Superior temporal gyrus (tissue), 1 donor: ENCODE results near the gene XKR7.
"Not testable (repeated sequence)": the region's sequence is repeated elsewhere in the genome, so short reads cannot be mapped to it uniquely, and the experiment has no call there.

Source experiments
- DNase-seq: peaks from one replicate; pipeline ENCODE4 v3.0.0-alpha.2; 2016; ENCODE audit errors: extremely low spot score

The XKR7 gene, protein sequence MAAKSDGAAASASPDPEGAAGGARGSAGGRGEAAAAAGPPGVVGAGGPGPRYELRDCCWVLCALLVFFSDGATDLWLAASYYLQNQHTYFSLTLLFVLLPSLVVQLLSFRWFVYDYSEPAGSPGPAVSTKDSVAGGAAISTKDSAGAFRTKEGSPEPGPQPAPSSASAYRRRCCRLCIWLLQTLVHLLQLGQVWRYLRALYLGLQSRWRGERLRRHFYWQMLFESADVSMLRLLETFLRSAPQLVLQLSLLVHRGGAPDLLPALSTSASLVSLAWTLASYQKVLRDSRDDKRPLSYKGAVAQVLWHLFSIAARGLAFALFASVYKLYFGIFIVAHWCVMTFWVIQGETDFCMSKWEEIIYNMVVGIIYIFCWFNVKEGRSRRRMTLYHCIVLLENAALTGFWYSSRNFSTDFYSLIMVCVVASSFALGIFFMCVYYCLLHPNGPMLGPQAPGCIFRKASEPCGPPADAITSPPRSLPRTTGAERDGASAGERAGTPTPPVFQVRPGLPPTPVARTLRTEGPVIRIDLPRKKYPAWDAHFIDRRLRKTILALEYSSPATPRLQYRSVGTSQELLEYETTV

DNA sequence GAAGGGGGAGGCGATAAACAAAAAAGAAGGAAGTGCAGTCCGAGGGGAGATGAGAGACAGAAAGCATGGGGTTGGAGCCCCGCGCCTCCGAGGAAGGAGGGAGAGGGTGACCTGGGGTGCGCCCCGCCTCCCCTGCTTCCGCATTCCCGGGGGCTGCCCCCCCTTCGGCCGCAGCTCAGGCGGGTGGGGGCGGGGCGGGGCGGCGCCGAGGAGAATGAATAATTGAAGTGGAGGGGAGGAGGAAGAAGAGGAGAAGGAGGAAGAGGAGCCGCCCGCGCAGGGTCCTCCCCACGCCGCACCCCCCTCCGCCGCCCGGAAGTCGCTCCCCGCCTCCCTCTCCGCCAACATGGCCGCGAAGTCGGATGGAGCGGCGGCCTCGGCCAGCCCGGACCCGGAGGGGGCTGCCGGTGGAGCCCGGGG lies at the start of gene XKR7:
Gene XKR7, plus strand, starts transcription at position 322 of the 420 bp plus-strand sequence. Its CDS starts 25 bp downstream, at position 347.
- DNase-seq = no peak

DNA sequence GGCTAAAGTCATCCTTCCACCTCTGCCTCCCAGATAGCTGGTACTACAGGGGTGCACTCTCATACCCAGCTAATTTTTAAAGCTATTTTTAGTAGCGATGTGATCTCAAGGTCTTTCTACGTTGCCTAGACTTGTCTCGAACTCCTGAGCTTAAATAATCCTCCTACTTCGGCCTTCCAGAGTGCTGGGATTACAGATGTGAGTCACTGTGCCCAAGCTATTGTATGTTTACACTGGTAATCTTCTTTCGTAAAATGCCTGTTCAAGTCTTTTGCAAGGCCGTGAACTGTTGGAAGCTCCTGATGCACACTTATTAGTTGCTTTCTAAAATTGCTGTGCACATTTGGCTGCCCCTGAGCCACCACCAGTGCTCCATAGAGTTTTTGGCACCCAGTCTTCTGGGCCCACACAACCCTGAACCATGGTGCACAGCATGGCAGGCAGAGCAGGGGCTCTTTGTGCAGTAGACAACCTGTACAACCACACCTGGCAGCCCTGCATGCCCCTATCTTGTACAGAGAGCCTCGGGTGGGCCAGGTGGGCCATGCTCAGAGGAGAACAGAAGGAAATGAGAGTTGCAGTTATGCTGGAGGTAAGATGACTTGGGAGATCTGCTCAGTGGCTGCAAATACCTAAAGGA lies 49.4 kb upstream of the XKR7 start:
- no peak for DNase-seq

DNA sequence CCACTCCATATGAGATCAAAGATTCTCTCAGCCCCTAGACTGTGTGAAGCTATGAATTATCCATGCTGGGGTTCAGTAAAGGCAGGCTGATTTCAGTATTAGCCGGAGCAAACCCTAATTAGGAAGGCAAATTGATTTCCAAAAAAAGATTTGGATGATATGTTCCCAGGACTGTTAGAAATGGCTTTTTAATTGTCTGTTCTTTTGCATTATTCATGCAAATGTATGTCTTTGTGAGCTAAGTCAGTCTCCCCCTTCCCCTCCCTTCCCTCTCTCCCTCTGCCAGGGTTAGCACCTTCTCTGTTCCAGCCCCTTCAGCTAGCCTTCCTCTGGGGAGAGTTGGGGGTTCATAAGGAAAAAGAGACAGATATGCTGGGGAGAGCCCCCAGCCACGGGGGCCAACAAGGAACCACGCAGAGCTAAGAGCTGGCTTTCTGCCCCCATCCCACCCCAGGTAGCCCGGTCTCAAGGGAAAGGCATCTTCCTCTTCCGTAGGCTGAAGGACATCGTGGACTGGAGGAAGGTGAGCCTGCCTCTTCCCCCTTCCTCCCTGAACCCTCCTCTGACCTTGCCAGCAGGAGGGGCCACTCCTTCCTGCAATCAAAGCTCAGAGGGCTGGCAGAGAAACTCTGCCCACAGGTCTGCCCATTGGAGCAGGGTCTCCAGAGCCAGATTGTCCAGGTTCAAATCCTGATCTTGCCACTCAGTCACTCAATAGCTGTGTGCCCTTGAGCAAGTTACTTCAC lies 48.4 kb upstream of the XKR7 start:
- DNase-seq = no peak

DNA sequence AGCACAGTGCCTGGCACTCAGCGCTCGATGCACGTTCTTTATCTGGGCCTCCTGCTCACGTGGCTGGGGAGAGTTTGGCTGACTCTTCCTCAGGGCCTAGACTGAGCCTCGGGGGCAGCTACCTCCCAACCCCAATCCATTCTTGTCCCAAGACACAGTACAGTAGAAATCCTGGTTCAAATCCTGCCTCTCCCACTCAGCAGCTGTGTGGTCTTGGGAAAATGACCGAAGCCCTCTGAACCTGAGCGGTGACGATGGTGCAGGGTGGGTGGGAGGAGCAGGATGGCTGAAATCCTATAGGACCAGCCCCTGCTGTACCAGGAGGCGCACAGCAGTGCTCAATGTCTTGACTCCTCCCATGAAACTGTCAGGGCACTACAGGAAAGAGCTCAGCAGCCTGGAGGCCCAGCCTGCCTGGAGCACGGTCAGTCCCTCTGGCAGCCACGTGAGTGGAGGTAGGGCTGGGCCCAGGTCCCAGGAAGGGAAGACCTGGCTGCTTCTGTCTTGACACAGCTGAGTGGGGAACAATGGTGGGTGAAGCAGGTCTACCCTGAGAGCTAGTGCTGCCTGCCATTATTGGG lies 47.6 kb upstream of the XKR7 start:
- DNase-seq = no peak

DNA sequence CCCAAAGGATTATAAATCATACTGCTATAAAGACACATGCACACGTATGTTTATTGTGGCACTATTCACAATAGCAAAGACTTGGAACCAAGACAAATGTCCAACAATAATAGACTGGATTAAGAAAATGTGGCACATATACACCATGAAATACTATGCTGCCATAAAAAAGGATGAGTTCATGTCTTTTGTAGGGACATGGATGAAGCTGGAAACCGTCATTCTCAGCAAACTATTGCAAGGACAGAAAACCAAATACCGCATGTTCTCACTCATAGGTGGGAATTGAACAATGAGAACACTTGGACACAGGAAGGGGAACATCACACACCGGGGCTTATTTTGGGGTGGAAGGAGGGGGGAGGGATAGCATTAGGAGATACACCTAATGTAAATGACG lies 46.5 kb upstream of the XKR7 start:
- DNase-seq = not testable (repeated sequence)

DNA sequence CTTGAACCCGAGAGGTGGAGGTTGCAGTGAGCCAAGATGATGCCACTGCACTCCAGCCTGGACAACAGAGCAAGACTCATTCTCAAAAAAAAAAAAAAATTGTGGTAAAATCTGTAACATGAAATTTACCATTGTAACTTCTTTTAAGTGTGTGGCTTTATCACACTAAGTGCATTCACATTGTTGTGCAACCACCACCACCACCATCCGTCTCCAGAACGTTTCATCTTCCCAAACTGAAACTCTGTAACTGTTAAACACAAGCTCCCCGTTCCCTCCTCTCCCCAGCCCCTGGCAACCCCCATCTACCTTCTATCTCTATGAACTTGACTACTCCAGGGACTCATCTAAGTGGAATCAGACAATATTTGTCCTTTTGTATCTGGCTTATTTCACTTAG lies 45.8 kb upstream of the XKR7 start:
- no peak for DNase-seq

DNA sequence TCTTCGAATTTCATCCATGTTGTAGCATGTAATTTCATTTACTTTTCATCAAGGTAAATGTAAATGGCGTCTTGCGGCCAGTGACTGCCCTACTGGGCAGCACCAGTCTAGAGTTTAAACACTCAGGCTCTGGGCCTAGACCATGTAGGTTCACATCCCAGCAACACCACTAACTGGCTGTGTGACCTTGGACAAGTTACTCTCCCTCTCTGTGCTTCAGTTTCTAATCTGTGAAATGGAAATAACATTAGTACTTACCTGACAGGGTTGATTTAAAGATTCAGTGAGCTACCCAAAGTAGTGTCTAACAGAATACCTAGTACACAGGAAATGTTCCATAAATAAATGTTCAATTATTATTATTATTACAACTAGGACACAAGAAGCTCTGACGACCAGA lies 45.4 kb upstream of the XKR7 start:
- no peak for DNase-seq

DNA sequence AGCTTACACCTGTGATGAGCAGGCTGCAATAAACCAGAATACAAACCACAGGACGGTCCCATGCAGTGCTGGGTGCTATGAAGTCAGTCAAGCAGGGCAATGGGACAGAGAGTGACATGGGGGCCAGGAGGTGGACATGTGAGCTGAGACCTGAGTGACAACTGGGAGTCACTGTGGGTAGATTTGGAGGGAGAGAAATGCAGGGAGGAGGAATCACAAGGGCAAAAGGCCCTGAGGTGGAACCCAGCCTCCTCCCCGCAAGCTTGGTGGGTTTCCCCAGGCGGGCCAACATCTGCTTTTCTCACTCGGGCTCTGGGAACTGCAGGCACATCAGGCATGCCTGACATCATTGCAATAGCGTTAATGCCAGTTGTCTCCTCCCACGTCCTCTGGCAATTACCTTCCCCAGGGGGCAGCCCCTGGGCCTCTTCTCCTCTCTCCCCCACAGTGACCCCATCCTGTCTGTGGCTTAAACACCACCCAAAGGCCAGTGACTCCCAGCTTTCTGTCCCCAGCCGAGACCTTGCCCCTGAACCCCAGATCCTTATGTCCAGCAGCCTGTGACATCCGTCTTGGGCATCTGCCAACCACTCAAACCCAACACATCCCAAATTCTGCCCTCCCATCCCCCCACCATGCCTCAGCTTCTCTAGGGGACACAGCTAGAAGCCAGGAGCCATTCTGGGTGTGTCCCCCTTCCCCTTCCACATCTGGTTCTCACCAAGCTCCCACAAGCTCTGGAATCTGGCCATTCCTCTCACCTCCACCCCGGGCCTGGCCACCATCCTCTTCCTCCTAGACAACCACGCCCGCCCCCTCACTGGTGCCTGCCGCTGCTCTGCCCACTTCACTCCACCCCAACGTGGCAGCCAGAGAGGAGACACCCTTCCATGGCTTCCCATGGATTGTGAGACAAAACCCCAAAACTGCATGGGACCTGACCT lies 44.3 kb upstream of the XKR7 start:
- DNase-seq = no peak

DNA sequence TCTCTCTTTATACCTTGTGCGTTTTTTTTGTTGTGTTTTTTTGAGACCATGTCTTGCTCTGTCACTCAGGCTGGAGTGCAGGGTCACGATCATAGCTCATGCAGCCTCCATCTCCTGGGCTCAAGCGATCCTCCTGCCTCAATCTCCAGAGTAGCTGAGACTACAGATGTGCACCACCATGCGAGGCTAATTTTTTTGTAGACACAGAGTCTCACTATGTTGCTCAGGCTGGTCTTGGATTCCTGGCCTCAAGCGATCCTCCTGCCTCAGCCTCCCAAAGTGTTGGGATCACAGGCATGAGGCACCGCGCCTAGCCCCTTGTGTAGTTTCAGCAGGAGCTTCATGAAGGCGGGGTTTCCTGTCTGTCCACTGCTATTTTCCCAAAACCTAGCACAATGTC lies 43.4 kb upstream of the XKR7 start:
- no peak for DNase-seq

DNA sequence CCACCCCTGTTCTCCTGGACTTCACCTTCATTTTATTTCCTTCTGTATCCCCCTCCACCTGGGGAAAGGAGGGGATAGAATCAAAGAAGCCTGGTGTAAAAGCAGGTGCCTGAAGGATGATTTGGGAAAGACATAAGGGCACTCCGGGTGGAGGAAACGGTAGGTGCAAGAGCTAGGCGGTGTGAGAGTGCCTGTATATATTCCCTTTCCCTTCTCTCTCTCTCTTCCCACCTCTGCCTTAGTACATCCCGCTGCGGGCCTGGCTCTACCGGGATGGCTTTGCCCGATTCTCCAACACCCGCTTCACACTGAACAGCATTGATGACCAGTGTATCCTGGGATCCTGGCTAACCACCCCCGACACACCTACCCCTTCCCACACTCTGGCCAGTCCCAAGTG lies 42.3 kb upstream of the XKR7 start:
- no peak for DNase-seq

DNA sequence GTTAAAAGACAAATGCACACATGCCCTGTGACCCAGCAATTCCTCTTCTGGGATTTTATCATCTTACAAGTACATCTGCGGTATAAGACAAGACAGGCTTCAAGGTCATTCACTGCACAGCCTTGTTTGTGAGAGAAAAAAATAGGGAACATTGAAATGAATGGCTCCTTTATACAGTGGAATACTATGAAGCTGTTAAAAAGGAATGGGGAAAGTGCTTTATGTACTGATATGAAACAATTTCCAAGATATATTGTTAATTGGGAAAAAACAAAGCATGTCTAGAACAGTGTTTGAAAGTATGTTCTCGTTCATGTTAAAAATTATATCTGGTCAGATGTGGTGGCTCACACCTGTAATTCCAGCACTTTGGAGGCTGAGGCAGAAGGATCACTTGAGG lies 41.5 kb upstream of the XKR7 start:
- no peak for DNase-seq

DNA sequence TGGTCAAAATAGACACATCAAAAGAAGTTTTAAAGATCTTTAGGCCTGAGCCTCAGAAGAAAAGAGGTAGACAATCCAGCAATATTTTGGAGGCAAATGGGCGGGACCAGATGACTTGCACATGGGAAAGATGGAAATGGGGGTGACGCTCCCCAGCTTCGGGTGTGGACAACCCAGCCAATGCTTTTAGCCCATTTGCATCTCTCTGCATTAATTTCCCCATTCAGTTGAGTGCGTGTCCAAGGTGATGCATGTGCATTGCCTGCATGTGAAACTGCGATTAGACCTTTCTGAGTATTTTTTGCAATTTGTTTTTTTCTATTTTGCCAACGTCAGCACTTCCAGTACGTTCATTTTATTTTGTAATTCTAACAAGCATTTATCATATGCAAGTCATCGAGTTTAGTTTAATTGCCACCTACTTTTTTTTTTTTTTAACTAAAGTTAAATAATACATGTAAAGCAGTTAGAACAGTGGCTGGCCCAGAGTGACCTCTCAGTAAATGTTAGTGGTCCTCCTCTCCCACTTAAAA lies 40.3 kb upstream of the XKR7 start:
- DNase-seq = no peak

DNA sequence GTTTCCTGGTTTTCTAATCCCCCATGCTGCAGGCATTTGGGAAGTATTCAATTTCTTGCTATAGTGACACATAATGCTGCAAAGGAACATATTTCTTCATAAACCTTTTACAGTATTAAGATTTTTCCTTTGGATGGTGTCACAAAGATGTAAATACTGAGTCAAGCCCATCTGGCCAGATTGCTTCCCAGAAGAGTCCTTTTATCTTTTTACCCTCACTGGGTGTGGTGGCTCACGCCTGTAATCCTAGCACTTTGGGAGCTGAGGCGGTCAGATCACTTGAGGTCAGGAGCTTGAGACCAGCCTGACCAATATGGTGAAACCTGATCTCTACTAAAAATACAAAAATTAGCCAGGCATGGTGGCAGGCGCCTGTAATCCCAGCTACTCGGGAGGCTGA lies 38.3 kb upstream of the XKR7 start:
- DNase-seq = not testable (repeated sequence)

DNA sequence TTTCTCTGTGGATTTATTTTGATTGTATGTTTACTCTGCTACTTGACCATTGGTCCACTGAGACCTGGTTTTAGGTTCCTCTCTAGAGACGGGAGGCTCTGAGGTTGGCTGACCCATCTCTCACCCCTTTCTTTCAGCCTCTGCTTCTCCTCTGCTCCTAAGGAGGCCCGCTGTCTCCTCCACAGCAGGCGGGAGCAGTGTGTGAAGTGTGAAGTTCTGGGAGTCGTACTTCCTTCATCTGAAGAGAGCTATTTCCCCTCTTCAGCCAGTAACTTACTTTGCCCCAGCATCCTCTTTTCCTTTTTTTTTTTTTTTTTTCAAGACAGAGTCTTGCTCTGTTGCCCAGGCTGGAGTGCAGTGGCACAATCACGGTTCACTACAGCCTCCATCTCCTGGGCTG lies 37.2 kb upstream of the XKR7 start:
- no peak for DNase-seq

DNA sequence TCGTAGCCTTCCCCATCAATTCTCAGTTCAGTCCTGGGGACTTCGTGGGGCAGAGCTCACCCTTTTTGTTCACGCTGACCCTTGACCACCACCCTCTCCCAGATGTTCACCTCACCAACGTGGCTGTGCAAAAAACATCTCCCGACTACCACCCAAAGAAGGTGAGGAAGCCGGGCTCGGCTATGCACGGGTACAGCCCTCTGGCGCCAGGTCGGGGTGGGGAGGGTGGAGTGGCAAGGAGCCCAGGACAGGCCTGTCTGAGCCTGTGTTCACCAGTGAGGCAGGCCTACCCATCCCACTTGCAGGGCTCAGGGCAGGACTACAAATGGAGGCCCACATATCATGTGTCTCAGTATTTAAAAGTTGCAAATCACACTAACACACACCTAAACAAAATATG lies 34.3 kb upstream of the XKR7 start:
- DNase-seq = no peak

DNA sequence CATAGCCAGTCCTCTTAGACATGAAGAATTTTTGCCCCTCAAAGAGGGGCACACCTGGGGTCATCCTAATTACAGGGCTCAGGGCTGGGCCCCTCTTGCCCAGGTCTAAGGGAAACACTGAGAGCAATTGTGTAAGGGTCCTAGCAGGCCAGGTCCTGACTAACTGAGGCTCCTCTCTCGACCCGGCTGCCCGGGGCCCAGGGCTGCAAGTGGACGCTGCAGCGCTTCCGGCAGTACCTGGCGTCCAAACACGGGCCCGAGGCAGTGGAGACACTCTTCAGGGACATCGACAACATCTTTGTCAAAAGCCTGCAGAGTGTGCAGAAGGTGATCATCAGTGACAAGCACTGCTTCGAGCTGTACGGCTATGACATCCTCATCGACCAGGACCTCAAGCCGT lies 33.5 kb upstream of the XKR7 start:
- no peak for DNase-seq

DNA sequence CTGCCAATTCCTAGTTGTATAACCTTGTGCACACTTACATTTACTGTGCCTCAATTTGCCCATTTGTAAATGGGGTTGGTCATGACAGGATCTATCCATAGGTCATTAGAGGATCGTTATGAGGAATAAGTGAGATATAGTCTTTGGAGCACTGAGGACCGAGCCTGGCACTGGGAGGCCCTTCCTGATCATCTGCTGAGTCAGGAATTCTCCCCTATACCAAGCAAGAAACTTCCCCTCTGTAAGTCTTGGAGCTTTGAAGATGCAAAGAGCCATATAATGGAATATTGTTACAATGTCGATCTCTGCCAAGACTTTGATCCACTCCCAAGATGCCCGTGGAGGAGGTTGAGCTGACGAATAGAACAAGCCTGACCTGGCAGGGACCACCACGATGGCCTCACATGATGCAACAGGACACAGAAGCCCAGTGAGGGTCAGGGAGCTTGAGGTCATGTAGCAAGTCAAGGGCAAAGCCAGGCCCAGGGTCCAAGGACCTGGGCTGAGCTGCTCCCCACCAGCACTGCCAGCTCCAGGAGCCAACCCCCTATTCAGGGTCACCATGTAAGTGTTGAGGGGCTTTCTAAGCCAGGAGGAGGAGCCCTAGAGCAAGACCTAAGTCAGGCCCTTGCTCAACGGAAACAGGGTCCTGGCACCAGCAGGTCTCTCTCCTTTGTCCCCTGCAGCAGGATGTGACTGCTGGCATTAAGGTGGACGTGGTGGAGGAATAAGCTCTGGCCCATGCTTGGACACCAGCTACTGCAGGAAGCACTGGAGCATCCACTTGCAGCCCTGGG lies 32.8 kb upstream of the XKR7 start:
- DNase-seq = no peak

DNA sequence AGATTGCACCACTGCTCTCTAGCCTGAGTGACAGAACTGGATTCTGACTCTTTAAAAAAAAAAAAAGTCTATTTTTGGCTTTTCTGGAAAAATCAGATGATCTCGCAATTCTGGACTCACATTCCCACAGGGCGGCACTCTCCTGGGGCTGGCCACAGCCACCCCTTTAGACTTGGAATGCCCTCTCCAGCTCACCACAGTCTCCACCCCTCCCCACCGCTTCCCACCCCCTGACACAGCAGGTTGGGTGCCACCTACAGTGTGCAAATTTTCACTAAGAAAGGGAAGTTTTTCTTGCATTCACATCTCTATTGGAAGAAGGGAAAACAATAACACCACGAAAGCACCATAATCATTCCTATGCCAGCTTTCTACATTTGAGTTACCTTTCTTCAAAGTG lies 31.5 kb upstream of the XKR7 start:
- DNase-seq = no peak

DNA sequence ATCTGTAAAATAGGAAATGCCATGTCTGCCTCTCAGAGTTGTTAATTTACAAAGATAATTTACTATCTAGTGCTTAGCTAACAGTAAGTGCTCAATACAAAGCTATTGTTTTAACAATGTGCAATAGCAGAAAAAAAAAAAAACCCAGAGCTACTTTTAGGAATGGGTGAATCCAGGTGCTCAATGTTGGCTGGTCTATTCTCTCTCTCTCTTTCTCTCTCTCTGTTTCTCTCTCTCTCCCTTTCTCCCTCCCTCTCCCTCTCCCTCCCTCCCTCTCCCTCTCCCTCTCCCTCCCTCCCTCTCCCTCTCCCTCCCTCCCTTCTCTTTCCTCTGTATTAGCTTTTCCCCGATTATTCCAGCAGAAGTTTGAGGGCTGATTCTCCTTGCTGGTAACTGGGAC lies 30.1 kb upstream of the XKR7 start:
- no peak for DNase-seq

DNA sequence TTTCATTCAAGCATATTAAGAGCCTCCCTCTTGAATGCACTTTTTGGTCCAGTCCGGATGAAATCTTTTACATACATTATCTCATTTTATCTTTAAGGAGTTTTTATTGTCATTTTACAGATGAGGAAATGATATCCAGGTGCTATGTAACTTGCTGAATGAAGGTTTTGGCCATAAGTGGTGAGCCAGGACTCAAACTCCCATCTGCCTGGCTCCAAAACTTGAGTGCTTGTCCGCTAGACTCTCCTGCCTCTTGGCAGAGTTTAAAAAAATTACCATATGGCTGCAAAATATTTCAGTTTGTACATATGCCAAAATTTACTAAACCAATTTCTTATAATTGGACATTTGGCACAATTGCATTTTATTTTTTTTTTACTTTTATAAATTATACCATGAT lies 28.3 kb upstream of the XKR7 start:
- no peak for DNase-seq
